Endothelial cell of umbilical vein (primary cell): ENCODE data around the gene SDHAF2. TPM values are rescaled to one million over a fixed set of nuclear protein-coding genes. Genes with fewer than 3 reads are reported as not detected.

Source experiments
- BruUV-seq: library from RNA; stranded (reverse); fragments of 400-500 nt; replicated peaks from 2 replicates; lab custom pipeline; 2021; lab: Mats Ljungman, UMichigan
- CTCF ChIA-PET: fragments of 300-600, 350-600 bp; sonication (Branson Sonifier 250); formaldehyde crosslinking; loops from one replicate; lab custom pipeline; 2021; ENCODE audit warnings: antibody characterized with exemption, inconsistent platforms; lab: Charles Lee
- POLR2A ChIA-PET: fragments of 300-600, 350-600 bp; sonication (Branson Sonifier 250); formaldehyde crosslinking; loops from one replicate; lab custom pipeline; 2021; ENCODE audit warnings: antibody characterized with exemption, inconsistent platforms; lab: Charles Lee
- DNase-seq: peaks from one replicate; pipeline ENCODE4 v3.0.0-alpha.2; 2011; ENCODE audit warnings: low read depth, low spot score
- FAIRE-seq: peaks from 2 replicates; lab custom pipeline; 2011; peaks lifted over from hg19 to GRCh38; lab: Jason Lieb, UNC
- H2AFZ ChIP-seq: 2 replicates; pipeline ENCODE4 v1.6.0; 2012; ENCODE audit warnings: low read depth, low read length, control low read depth, inconsistent platforms
- H3K27ac ChIP-seq: 2 replicates; pipeline ENCODE4 v1.5.1; 2011; ENCODE audit warnings: low read depth, mild to moderate bottlenecking, control low read depth, low read length, moderate library complexity; ENCODE audit not compliant: insufficient read depth
- H3K27me3 ChIP-seq, 2 experiments: 2 replicates each; pipeline versions ENCODE4 v1.6.0 to v1.6.1; 2011; ENCODE audit warnings: low read length in 2 of 2, mixed read lengths in 1 of 2; ENCODE audit not compliant: control insufficient read depth in 2 of 2, insufficient read depth in 2 of 2
- H3K36me3 ChIP-seq, 2 experiments: 2 replicates in 1 of 2; 3 replicates in 1 of 2; pipeline ENCODE4 v1.5.1; 2011; ENCODE audit warnings: low read length in 2 of 2, mild to moderate bottlenecking in 1 of 2, moderate library complexity in 1 of 2; ENCODE audit not compliant: control insufficient read depth in 2 of 2, insufficient read depth in 2 of 2; ENCODE audit errors: extremely low read depth in 1 of 2
- H3K4me1 ChIP-seq: 3 replicates; pipeline ENCODE4 v1.5.1; 2011; ENCODE audit warnings: mild to moderate bottlenecking, low read length; ENCODE audit not compliant: control insufficient read depth, insufficient read depth; ENCODE audit errors: extremely low read depth
- H3K4me2 ChIP-seq: 2 replicates; pipeline ENCODE4 v1.6.1; 2011; ENCODE audit warnings: low read length, control low read depth, mixed read lengths; ENCODE audit not compliant: insufficient read depth
- H3K4me3 ChIP-seq, 3 experiments: fragments of 200-600 bp in 1 of 3; sonication (generic), shearing (Covaris generic) in 1 of 3; replicated peaks in 1 of 3; 2 replicates each; pipeline ENCODE4 v1.5.1; 2011 to 2016; ENCODE audit warnings: control low read depth in 3 of 3, low read length in 3 of 3, mild to moderate bottlenecking in 2 of 3, inconsistent platforms in 1 of 3, low read depth in 1 of 3, moderate library complexity in 1 of 3; ENCODE audit not compliant: insufficient read depth in 1 of 3
- H3K79me2 ChIP-seq: 2 replicates; pipeline ENCODE4 v1.6.0; 2012; ENCODE audit warnings: low read length, inconsistent platforms; ENCODE audit not compliant: control insufficient read depth, insufficient read depth
- H3K9ac ChIP-seq: replicated peaks from 2 replicates; pipeline ENCODE3; 2011; ENCODE audit warnings: low read length, control low read depth; ENCODE audit not compliant: insufficient read depth; ENCODE audit errors: extremely low read depth
- H3K9me1 ChIP-seq: replicated peaks from 3 replicates; pipeline ENCODE4 v1.6.0; 2011; ENCODE audit warnings: mild to moderate bottlenecking, low read length; ENCODE audit not compliant: control insufficient read depth, insufficient read depth; ENCODE audit errors: extremely low read depth
- H3K9me3 ChIP-seq: replicated peaks from 2 replicates; pipeline ENCODE4 v1.5.1; 2012; ENCODE audit warnings: low read length, inconsistent platforms; ENCODE audit not compliant: control insufficient read depth, insufficient read depth
- H4K20me1 ChIP-seq: replicated peaks from 2 replicates; pipeline ENCODE3; 2011; ENCODE audit warnings: mild to moderate bottlenecking, low read length; ENCODE audit not compliant: control insufficient read depth, insufficient read depth; ENCODE audit errors: extremely low read depth
- EZH2 ChIP-seq: IDR thresholded peaks from 2 replicates; pipeline ENCODE4 v1.6.1; 2012; ENCODE audit warnings: borderline replicate concordance, low read depth, mild to moderate bottlenecking, moderate library complexity, low read length, inconsistent platforms; ENCODE audit not compliant: severe bottlenecking
- FOS ChIP-seq: IDR thresholded peaks from 2 replicates; pipeline ENCODE4 v1.6.1; 2011; ENCODE audit warnings: mild to moderate bottlenecking, low read length, moderate library complexity, borderline replicate concordance; ENCODE audit not compliant: insufficient read depth
- GATA2 ChIP-seq: IDR thresholded peaks from 2 replicates; pipeline ENCODE4 v1.7.0; 2011; ENCODE audit warnings: low read depth, mild to moderate bottlenecking, moderate library complexity, mixed read lengths, low read length; ENCODE audit not compliant: insufficient read length, insufficient read depth
- JUN ChIP-seq: IDR thresholded peaks from 2 replicates; pipeline ENCODE4 v1.6.1; 2011; ENCODE audit warnings: borderline replicate concordance, low read depth; ENCODE audit not compliant: insufficient read length, insufficient read depth
- MYC ChIP-seq: IDR thresholded peaks from one replicate; pipeline ENCODE4 v1.6.1; 2011; ENCODE audit warnings: mild to moderate bottlenecking, low read depth, low read length
- POLR2A ChIP-seq: IDR thresholded peaks from 2 replicates; pipeline ENCODE4 v1.6.1; 2012; ENCODE audit warnings: low read depth, mild to moderate bottlenecking, control low read depth, low read length
- POLR2AphosphoS5 ChIP-seq: IDR thresholded peaks from 2 replicates; pipeline ENCODE4 v1.6.1; 2012; ENCODE audit warnings: low read depth, mild to moderate bottlenecking, control low read depth, low read length, moderate library complexity; ENCODE audit not compliant: insufficient read depth
- dilution Hi-C: fragments of 300-500 bp; cut with MboI; formaldehyde crosslinking; loops from one replicate; pipeline ENCODE4 v1.15.0; 2019; ENCODE audit warnings: low sequenced_read_pairs; ENCODE audit not compliant: extremely low pct_ligation_motif_present
- intact Hi-C: fragments of 100-400 bp; cut with micrococcal nuclease; formaldehyde crosslinking; loops from one replicate; pipeline ENCODE4 v1.10.0; 2022
- polyA plus RNA-seq, 4 experiments: library from polyadenylated mRNA; depleted of rRNA in 3 of 4; stranded (reverse) in 3 of 4; unstranded in 1 of 4; fragments of >200 nt; gene quantifications; 2 replicates each; pipeline versions ENCODE4 v1.2.1 to v1.2.3, GENCODE V29; 2011 to 2012; ENCODE audit warnings: missing spikeins in 1 of 4
- total RNA-seq: library from RNA; stranded (reverse); gene quantifications from 2 replicates; pipeline ENCODE4 v1.2.3, GENCODE V29; 2021
- TF ChIP-seq, protein P1 (sequence below): IDR thresholded peaks from 2 replicates; pipeline ENCODE4 v1.6.1; 2011; ENCODE audit not compliant: insufficient read depth, insufficient read length
- TF ChIP-seq, protein P2 (sequence below), 2 donors: IDR thresholded peaks; 1 replicate in 1 of 2; 2 replicates in 1 of 2; pipeline ENCODE4 v1.5.1; 2011; ENCODE audit warnings: low read length in 2 of 2, mild to moderate bottlenecking in 2 of 2, moderate library complexity in 2 of 2, control low read depth in 1 of 2, inconsistent platforms in 1 of 2, low read depth in 1 of 2; ENCODE audit not compliant: insufficient read depth in 1 of 2; ENCODE audit errors: extremely low read depth in 1 of 2

Gene SDHAF2
- total and polyA plus RNA-seq, 2 donors (not counting 3 experiments of a cell fraction or from before 2014, with no cell fraction given), result 44.5 to 128 TPM

DNA sequence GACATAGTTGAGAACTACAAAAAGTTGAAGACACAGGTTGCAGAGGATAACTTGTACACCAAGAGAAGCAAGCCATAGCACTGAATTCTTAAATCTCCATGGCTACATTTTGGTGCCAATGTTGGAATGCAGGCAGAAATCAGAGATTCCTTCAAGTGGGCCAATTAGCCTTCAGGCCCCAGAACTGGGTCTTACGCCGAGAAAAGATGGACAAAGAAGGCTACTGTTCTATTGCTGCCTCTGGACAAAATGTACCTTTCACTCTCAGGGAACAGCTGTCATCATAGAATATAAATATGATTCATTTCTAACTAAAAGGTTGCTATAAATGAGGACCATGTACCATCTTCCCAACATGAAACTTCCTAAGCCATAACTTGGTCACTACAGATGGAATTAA, 23.9 kb upstream of the SDHAF2 start:
- no TSS peak for BruUV-seq
- dilution Hi-C loops (no loop called here), intact Hi-C loops (no loop called here)
- H3K79me2 ChIP-seq, result no peaks in the 10 kb centered on the region
- H3K9me1 ChIP-seq, result no peaks in the 10 kb centered on the region
- ChIA-PET POLR2A (no interaction called here), CTCF (no interaction called here)
- no peaks in the 10 kb centered on the region for H4K20me1 ChIP-seq
- H3K9me3 ChIP-seq, result no peaks in the 10 kb centered on the region
- peaks cover 30 to 39% of the 10 kb centered on the region in 2 experiments for H3K36me3 ChIP-seq
- TF ChIP-seq EZH2 (no peak), JUN (no peak), POLR2AphosphoS5 (no peak), GATA2 (no peak), FOS (no peak), MYC (no peak), POLR2A (no peak)
- TF ChIP-seq, protein P1, sequence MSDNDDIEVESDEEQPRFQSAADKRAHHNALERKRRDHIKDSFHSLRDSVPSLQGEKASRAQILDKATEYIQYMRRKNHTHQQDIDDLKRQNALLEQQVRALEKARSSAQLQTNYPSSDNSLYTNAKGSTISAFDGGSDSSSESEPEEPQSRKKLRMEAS, result no peak
- TF ChIP-seq, protein P2, sequence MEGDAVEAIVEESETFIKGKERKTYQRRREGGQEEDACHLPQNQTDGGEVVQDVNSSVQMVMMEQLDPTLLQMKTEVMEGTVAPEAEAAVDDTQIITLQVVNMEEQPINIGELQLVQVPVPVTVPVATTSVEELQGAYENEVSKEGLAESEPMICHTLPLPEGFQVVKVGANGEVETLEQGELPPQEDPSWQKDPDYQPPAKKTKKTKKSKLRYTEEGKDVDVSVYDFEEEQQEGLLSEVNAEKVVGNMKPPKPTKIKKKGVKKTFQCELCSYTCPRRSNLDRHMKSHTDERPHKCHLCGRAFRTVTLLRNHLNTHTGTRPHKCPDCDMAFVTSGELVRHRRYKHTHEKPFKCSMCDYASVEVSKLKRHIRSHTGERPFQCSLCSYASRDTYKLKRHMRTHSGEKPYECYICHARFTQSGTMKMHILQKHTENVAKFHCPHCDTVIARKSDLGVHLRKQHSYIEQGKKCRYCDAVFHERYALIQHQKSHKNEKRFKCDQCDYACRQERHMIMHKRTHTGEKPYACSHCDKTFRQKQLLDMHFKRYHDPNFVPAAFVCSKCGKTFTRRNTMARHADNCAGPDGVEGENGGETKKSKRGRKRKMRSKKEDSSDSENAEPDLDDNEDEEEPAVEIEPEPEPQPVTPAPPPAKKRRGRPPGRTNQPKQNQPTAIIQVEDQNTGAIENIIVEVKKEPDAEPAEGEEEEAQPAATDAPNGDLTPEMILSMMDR (IDR thresholded peaks at IDR 0.05; ENCODE audit: extremely low read depth in 1 of 2, insufficient read depth in 1 of 2, low read depth in 1 of 2, low read length in 2 of 2), result no peak
- no peaks in the 10 kb centered on the region for H3K27me3 ChIP-seq
- no peaks in the 10 kb centered on the region for H3K4me1 ChIP-seq
- no peak for DNase-seq
- H3K4me3 ChIP-seq, result no peak overlapping the region
- H3K27ac ChIP-seq, result no peak overlapping the region
- no peak overlapping the region for H3K9ac ChIP-seq
- FAIRE-seq, result no peak
- no peak overlapping the region for H3K4me2 ChIP-seq
- no peak overlapping the region for H2AFZ ChIP-seq
